Gastroesophageal sphincter (tissue), 4 donors: ENCODE data around the gene ANO5. TPM values are rescaled to one million over a fixed set of nuclear protein-coding genes. Genes with fewer than 3 reads are reported as not detected.
A peak's percentile ranks its signal among the peaks of the same experiment; 100 is the strongest.
"Not testable (repeated sequence)": the region's sequence is repeated elsewhere in the genome, so short reads cannot be mapped to it uniquely, and the experiment has no call there.

Source experiments
- ATAC-seq: fragments of 150-250 bp; one replicate; pipeline ENCODE4 v1.9.1; 2016; ENCODE audit warnings: mild to moderate bottlenecking, moderate library complexity
- H3K27ac ChIP-seq, 4 donors: fragments of 200-600 bp; sonication (generic) in 3 of 4; 1 replicate in 3 of 4; 2 replicates in 1 of 4; pipeline ENCODE4 v1.5.1; 2016 to 2019
- H3K27me3 ChIP-seq: fragments of 200-600 bp; sonication (generic); one replicate; pipeline ENCODE4 v1.5.1; 2019
- H3K36me3 ChIP-seq, 2 donors: fragments of 200-600 bp; sonication (generic); one replicate each; pipeline ENCODE4 v1.5.1; 2019; ENCODE audit warnings: control low read depth in 1 of 2
- H3K4me1 ChIP-seq, 3 donors: fragments of 200-600 bp; sonication (generic); 1 replicate in 2 of 3; 2 replicates in 1 of 3; pipeline ENCODE4 v1.5.1; 2016 to 2019; ENCODE audit warnings: control low read depth in 2 of 3
- H3K4me3 ChIP-seq, 2 donors: fragments of 200-600 bp; sonication (generic); one replicate each; pipeline ENCODE4 v1.5.1; 2019; ENCODE audit warnings: mild to moderate bottlenecking in 1 of 2, moderate library complexity in 1 of 2
- H3K9me3 ChIP-seq, 3 donors: fragments of 200-600 bp; sonication (generic); one replicate each; pipeline ENCODE4 v1.5.1; 2017 to 2019; ENCODE audit warnings: control low read depth in 2 of 3
- EP300 ChIP-seq: sonication (generic); formaldehyde crosslinking; IDR thresholded peaks from one replicate; pipeline ENCODE4 v1.6.1; 2017; ENCODE audit warnings: antibody characterized with exemption, mild to moderate bottlenecking
- POLR2A ChIP-seq, 2 donors: fragments of 450-650 bp; IDR thresholded peaks; one replicate each; pipeline ENCODE4 v1.6.1; 2017; ENCODE audit warnings: antibody characterized with exemption in 2 of 2, mild to moderate bottlenecking in 2 of 2, moderate library complexity in 1 of 2
- POLR2AphosphoS5 ChIP-seq: sonication (generic); formaldehyde crosslinking; IDR thresholded peaks from one replicate; pipeline ENCODE4 v1.6.1; 2017; ENCODE audit warnings: antibody characterized with exemption
- WGBS, 2 donors: methylation state at CpG; one replicate each; pipeline ENCODE4 v1.1.5; 2018; ENCODE audit warnings: low coverage in 1 of 2; 5-methylcytosine and 5-hydroxymethylcytosine counted together
- total RNA-seq, 4 donors: library from RNA; depleted of rRNA; stranded (reverse); fragments of >200 nt; gene quantifications; one replicate each; pipeline ENCODE4 v1.1.0, GENCODE V29; 2016
- TF ChIP-seq, protein P1 (sequence below), 4 experiments: fragments of 200-600 bp in 2 of 4; fragments of 450-650 bp in 2 of 4; sonication (generic) in 1 of 4; IDR thresholded peaks; one replicate each; pipeline ENCODE4 v1.5.1; 2017 to 2019; ENCODE audit warnings: antibody characterized with exemption in 4 of 4, mild to moderate bottlenecking in 2 of 4, moderate library complexity in 2 of 4

ANO5 gene
- total RNA-seq, 4 donors from 2014 or later, result 21.5 to 33.2 (median 27.5) TPM

DNA sequence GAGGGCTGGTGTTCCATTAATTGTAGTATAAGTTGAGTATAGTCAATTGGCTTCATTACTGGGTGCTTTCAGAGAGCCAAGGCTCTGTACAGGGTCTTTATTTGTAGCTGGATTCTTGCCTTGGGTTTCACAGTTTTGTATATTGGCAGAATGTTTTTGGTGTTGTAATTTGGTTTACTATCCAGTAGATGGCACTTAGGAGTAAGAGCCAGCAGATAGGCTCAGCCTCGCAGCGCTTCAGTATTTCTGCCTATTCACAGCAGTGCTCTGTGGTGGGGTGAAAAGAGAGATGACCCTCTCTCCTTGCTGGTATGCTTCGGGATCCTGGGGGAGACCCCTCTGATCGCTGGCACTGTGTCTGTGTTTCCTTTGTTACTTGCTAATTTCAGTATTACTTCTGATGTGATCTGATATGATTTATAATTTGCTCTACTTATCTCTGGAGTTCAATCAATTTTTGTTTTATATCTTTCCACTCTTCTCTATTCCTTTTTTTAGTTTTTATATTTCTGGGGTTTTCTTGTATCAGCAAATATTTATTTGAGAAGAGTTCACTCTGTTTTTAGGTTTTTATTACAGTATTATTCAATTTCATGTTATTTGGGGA lies 52.2 kb downstream of the ANO5 start:
- ATAC-seq, result peak; percentile 53
- WGBS, 2 donors, result 17% methylated on average over 4 of the region's 4 CpGs; no CpG with 5 or more reads in 1 of the 2 donors

DNA sequence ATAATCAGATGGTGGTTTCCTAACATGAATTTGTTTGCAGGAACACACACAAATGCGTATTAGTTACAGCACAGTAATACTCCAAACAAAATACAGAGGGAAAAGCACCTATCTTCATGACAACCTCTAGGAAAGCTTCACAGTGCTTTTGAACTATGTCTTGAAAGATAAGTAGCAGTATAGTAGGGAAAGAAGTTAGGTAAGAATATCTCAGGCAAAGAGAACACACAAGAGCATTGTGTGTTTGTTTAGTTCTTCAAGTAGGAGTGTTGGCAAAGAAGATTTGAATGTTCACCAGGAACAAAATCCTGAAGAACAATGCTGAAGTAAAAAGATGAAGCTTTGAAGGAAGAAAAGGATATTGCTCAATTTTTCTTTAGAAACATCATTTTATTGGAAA lies 54.1 kb downstream of the ANO5 start:
- Histone ChIP-seq H3K4me1 (no peaks in the 10 kb centered on the region), H3K4me3 (no peak overlapping the region), H3K36me3 (peaks cover 0 to 17% of the 10 kb centered on the region in 2 donors), H3K9me3 (no peaks in the 10 kb centered on the region), H3K27me3 (no peaks in the 10 kb centered on the region), H3K27ac (no peak overlapping the region)
- 75 to 93% methylated on average over 1 of the region's 1 CpG for WGBS, 2 donors
- no peak for ATAC-seq
- TF ChIP-seq POLR2A (IDR thresholded peaks at IDR 0.05), result no peak
- no peak for TF ChIP-seq POLR2AphosphoS5
- TF ChIP-seq EP300, result no peak
- TF ChIP-seq, protein P1, sequence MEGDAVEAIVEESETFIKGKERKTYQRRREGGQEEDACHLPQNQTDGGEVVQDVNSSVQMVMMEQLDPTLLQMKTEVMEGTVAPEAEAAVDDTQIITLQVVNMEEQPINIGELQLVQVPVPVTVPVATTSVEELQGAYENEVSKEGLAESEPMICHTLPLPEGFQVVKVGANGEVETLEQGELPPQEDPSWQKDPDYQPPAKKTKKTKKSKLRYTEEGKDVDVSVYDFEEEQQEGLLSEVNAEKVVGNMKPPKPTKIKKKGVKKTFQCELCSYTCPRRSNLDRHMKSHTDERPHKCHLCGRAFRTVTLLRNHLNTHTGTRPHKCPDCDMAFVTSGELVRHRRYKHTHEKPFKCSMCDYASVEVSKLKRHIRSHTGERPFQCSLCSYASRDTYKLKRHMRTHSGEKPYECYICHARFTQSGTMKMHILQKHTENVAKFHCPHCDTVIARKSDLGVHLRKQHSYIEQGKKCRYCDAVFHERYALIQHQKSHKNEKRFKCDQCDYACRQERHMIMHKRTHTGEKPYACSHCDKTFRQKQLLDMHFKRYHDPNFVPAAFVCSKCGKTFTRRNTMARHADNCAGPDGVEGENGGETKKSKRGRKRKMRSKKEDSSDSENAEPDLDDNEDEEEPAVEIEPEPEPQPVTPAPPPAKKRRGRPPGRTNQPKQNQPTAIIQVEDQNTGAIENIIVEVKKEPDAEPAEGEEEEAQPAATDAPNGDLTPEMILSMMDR (IDR thresholded peaks at IDR 0.05), result no peak

More for the DNA sequence above, 52.2 kb downstream of the ANO5 start:
- no peak overlapping the region for H3K4me3 ChIP-seq
- H3K36me3 ChIP-seq, result peaks cover 0 to 1% of the 10 kb centered on the region in 2 donors
- no peak overlapping the region for H3K27ac ChIP-seq
- H3K9me3 ChIP-seq, result no peaks in the 10 kb centered on the region
- no peaks in the 10 kb centered on the region for H3K4me1 ChIP-seq
- H3K27me3 ChIP-seq, result no peaks in the 10 kb centered on the region
- TF ChIP-seq, protein P1 (IDR thresholded peaks at IDR 0.05), result peak; percentile 35 to 66 (median 39)
- no peak for TF ChIP-seq EP300
- no peak for TF ChIP-seq POLR2A (IDR thresholded peaks at IDR 0.05)
- no peak for TF ChIP-seq POLR2AphosphoS5

DNA sequence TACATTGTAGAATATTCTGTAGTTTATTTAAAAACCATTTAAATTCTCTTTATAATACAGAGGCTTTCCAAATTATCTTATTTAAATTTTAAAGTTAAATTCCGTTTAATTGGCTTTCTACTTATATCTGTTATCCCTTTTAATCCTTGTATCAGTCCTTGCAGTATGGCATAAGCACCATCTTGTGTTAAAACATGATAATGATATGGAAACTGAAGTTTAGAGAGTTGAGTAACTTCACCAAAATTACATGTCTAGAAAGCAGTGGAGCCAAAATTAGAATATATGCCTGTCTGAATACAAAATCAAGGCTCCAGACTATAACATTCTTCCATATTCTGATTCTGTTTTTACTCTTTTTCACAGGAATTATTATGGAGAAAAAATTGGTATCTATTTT lies 57.0 kb downstream of the ANO5 start:
- no peak for ATAC-seq
- Histone ChIP-seq H3K4me1 (no peaks in the 10 kb centered on the region), H3K36me3 (peaks cover 0 to 17% of the 10 kb centered on the region in 2 donors), H3K27me3 (no peaks in the 10 kb centered on the region), H3K9me3 (no peaks in the 10 kb centered on the region), H3K27ac (no peak overlapping the region), H3K4me3 (no peak overlapping the region)
- 50 to 58% methylated on average over 1 of the region's 1 CpG for WGBS, 2 donors
- TF ChIP-seq, protein P1 (IDR thresholded peaks at IDR 0.05), result no peak
- no peak for TF ChIP-seq POLR2AphosphoS5

DNA sequence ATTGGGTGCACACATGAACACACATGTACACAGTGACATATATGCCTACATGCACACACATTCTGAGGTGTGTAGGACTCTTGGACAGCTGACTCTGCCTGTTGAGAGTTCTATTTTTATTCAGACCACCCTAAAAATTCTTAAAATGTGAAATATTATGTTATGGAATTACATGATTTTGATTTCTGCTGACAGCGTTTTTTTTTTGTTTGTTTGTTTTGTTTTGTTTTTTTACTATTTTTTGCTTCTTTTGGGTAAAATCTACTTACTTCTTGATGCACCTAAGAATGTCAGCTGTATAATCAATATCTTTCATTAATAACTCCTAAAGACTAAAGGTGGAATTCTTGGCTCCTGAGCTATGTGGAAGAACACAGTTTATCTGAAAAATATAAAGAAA lies 64.0 kb downstream of the ANO5 start:
- H3K4me3 ChIP-seq, result no peak overlapping the region
- peaks cover 3 to 54% of the 10 kb centered on the region in 2 donors for H3K36me3 ChIP-seq
- no peak for ATAC-seq
- H3K4me1 ChIP-seq, result no peaks in the 10 kb centered on the region
- no peaks in the 10 kb centered on the region for H3K27me3 ChIP-seq
- no peak overlapping the region for H3K27ac ChIP-seq
- 50 to 83% methylated on average over 1 of the region's 1 CpG for whole genome bisulfite sequencing, 2 donors
- TF ChIP-seq POLR2A (IDR thresholded peaks at IDR 0.05) (no peak), POLR2AphosphoS5 (no peak), EP300 (no peak)
- TF ChIP-seq, protein P1 (IDR thresholded peaks at IDR 0.05), result no peak
- H3K9me3 ChIP-seq, result no peaks in the 10 kb centered on the region

DNA sequence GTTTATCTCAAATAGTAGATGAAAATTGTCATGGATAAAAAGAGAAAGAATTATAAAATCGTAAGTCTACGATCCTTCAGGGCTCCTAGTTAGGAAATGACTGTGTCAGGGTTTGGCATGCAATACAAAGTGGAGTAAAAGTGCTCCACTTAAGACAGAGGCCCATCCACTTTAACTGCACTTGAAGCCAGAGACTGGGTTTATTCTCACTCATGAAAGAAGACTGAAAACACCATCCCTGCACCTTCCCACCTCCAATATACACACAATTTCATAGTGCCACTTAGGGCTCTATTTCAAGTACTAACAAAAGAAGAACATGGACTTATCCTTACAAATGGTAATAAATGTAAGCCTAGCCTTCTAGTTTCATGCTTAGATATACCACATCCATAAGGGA lies 70.7 kb downstream of the ANO5 start:
- peaks cover 0 to 43% of the 10 kb centered on the region in 2 donors for H3K36me3 ChIP-seq
- no peak for ATAC-seq
- H3K27ac ChIP-seq, result no peak overlapping the region
- WGBS, 2 donors, result 90 to 95% methylated on average over 2 of the region's 2 CpGs
- no peaks in the 10 kb centered on the region for H3K9me3 ChIP-seq
- TF ChIP-seq, protein P1 (IDR thresholded peaks at IDR 0.05), result no peak
- no peak for TF ChIP-seq POLR2A (IDR thresholded peaks at IDR 0.05)
- no peak for TF ChIP-seq EP300
- TF ChIP-seq POLR2AphosphoS5, result no peak
- H3K4me3 ChIP-seq, result no peak overlapping the region
- no peaks in the 10 kb centered on the region for H3K27me3 ChIP-seq
- no peaks in the 10 kb centered on the region for H3K4me1 ChIP-seq

DNA sequence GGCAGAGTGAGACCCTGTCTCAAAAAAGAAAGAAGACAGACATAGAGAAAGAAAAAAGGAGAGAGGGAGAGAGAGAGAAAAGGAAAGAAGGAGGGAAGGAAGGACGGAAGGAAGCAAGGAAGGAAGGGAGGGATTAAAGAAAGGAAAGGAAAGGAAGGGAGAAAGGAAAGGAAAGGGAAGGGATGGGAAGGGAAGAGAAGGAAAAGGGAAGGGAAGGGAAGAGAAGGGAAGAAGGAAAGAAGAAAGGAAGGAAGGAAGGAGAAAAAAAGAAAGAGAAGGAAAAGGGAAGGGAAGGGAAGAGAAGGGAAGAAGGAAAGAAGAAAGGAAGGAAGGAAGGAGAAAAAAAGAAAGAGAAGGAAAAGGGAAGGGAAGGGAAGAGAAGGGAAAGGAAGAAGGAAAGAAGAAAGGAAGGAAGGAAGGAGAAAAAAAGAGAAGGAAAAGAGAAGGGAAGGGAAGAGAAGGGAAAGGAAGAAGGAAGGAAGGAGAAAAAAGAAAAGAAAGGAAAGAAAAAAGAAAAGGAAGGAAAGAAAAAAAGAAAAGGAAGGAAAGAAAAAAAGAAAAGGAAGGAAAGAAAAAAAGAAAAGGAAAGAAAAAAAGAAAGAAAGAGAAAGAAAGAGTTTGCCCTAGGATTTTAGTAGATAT lies 76.2 kb downstream of the ANO5 start:
- not testable (repeated sequence) for H3K27me3 ChIP-seq, H3K4me3 ChIP-seq, H3K9me3 ChIP-seq, H3K4me1 ChIP-seq, H3K27ac ChIP-seq, ATAC-seq
- 82 to 85% methylated on average over 1 of the region's 1 CpG for WGBS, 2 donors
- H3K36me3 ChIP-seq, result peaks cover 0 to 19% of the 10 kb centered on the region in 2 donors
